ENCODE measurements around the gene HOMER2. TPM values are rescaled to one million over a fixed set of nuclear protein-coding genes. Genes with fewer than 3 reads are reported as not detected.
"Not testable (repeated sequence)": the region's sequence is repeated elsewhere in the genome, so short reads cannot be mapped to it uniquely, and the experiment has no call there.

Gene HOMER2
- total RNA-seq, 1 donor from 2014 or later = 41.6 TPM

DNA sequence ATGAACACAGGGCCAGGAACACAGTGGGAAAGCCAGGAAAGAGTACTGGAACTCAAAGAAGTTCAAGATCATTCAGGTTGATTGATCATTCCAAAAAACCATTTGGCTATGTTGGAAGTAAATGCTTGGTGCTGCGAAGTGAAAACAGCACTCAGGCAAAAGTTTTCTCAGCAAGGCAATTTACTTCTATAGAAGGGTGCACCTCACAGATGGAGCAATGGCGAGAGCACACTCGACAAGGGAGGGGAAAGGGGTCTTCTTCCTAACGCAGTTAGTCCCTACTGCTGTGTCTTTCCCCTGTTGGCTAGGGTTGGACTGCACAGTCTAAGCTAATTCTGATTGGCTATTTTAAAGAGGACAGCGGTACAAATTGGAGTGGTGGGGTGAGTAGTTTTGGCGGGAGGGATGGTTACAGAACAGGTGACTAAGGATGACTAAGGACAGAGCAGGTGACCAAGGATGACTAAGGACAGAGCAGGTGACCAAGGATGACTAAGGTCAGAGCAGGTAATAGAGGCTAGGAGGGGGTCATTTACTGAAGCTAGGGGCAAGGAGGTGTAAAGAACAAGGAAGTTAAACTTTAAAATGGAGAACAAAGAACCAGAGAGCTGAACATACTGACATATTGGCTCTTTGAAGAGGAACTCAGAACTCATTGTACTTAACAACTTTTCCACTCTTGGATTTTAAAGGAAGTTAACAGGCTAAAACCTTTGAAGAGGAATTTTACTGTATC lies 43.3 kb downstream of the HOMER2 start:
- intact Hi-C loops (cut with DNase I) = no loop called here
- no peak for DNase-seq (ENCODE audit: low spot score)

- DNase-seq (ENCODE audit: low spot score) = no peak
- intact Hi-C loops (cut with DNase I) = no loop called here
Observed at GRCh38 chr15:82907350-82907749, 45.2 kb downstream of the HOMER2 start.

DNA sequence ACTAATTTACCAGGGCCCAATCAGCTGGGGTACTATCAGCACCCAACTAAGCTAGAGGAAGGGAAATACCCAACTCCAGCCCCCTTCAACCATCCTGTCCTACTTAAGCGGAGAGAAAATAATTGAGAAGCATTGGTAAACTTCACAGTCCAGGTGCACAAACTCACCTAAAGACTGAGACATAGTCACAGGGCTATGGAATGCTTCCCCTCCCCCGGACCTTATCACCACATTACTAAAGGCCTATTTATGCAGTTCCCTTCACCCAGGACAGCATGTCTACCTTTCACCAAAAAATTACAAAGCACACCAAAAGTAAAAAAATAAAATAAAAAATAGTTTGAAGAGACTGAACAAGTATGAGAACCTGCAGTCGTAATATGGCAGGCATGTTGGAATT lies 47.9 kb downstream of the HOMER2 start:
- intact Hi-C loops (cut with DNase I) = no loop called here
- no peak for DNase-seq (ENCODE audit: low spot score)

DNA sequence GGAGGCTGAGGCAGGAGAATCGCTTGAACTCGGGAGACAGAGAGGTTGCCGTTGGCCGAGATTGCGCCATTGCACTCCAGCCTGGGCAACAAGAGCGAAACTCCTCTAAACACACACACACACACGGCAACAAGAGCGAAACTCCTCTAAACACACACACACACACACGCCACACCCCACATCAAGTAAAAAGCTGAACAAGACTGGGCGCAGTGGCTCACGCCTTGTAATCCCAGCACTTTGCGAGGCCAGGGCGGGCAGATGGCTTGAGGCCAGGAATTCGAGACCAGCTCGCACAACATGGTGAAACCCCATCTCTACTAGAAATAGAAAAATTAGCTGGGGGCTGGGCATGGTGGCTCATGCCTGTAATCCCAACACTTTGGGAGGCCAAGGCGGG lies 49.0 kb downstream of the HOMER2 start:
- intact Hi-C loops (cut with DNase I) = no loop called here
- no peak for DNase-seq (ENCODE audit: low spot score)

GRCh38 chr15:82901114-82901805 lies 51.3 kb downstream of the HOMER2 start:
- intact Hi-C loops (cut with DNase I) = no loop called here

DNA sequence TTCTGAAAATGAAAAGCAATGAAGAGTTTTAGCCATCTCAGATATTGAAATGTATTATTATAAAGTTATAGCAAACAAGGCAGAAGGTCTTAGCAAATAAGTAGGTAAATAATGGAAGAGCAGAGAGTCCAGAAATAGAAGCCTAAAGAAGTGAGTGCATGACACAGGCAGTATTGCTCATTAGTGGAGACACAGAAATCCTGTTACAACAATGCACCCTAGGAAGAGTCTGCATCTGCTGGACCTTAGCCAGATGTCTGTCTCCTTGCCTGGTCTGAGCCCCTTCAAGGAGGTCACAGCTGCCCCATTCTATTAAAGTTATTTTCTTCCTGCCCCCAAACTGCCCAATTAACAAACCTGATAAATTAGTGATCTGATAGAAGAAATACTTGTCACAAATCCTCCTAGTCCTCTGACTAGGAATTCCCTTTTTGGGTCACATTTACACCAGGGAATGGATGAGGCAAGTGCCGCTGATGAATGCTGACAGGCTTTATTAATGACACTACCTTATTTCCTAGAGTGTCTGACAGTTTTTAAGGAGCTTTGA lies 51.9 kb downstream of the HOMER2 start:
- DNase-seq (ENCODE audit: low spot score) = no peak
- intact Hi-C loops (cut with DNase I) = no loop called here

More at GRCh38 chr15:82901114-82901805, 51.3 kb downstream of the HOMER2 start:
- DNase-seq (ENCODE audit: low spot score) = no peak

- no peak for DNase-seq (ENCODE audit: low spot score)
- intact Hi-C loops (cut with DNase I) = no loop called here
Observed at GRCh38 chr15:82898961-82899360, 53.6 kb downstream of the HOMER2 start.

DNA sequence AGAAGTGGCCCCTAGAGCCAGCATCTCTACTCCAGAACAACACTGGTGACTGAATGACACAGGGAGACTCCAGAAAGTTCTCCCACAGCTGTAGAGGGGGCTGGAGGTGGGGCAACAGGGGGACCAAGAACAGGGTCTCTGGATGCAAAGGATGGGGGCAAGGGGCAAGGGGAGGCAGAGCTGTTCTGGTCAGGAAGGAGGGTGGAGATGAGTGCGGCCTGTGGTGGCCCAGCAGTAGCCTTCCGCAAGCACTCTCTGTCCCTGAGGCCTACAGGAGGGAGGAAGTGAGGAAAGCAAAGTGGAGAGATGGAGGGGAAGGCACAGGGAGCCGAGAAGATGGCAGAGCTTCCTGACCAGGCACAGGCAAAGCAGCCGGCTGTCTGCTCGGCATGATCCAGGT lies 56.5 kb downstream of the HOMER2 start:
- intact Hi-C loops (cut with DNase I) = no loop called here

DNA sequence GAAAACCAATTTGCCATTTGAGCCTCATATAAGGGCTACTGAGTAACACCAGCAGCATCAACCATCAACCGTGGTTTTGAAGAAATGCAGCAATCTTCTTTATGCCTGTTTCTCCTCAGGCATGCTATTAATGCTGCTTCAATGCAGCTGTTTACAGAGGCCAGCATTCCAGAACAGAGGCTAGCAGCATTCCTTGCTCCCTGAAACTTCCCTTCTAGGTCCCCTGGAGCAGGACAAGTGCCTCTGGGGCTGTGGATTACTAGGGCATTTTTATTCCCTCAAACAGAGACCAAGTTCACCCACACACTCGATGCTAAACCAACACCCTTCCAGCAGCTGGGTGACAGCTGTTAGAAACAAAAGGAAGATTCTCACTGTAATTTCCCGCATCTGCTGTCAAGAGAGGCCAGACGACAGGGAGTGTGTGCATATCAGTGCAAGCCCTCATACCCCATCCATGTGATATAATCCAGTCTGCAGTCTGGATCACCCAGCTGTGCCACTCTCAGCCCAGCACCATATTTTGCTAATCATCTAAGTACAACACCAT lies 57.5 kb downstream of the HOMER2 start:
- no peak for DNase-seq (ENCODE audit: low spot score)
- intact Hi-C loops (cut with DNase I) = no loop called here

More for the DNA sequence above, 56.5 kb downstream of the HOMER2 start:
- DNase-seq (ENCODE audit: low spot score) = no peak

- intact Hi-C loops (cut with DNase I); DNase-seq (ENCODE audit: low spot score): not testable (repeated sequence)
Observed at GRCh38 chr15:82893473-82893872, 59.0 kb downstream of the HOMER2 start.

- intact Hi-C loops (cut with DNase I) = no loop called here
- DNase-seq (ENCODE audit: low spot score) = no peak
Observed at GRCh38 chr15:82892573-82892972, 59.9 kb downstream of the HOMER2 start.

- intact Hi-C loops (cut with DNase I) = no loop called here
- no peak for DNase-seq (ENCODE audit: low spot score)
Observed at GRCh38 chr15:82890995-82891390, 61.5 kb downstream of the HOMER2 start.

- DNase-seq (ENCODE audit: low spot score) = no peak
- intact Hi-C loops (cut with DNase I) = no loop called here
Observed at GRCh38 chr15:82890338-82890994, 62.1 kb downstream of the HOMER2 start.

GRCh38 chr15:82882273-82882928 lies 70.1 kb downstream of the HOMER2 start:
- intact Hi-C loops (cut with DNase I) = no loop called here
- no peak for DNase-seq (ENCODE audit: low spot score)

DNA sequence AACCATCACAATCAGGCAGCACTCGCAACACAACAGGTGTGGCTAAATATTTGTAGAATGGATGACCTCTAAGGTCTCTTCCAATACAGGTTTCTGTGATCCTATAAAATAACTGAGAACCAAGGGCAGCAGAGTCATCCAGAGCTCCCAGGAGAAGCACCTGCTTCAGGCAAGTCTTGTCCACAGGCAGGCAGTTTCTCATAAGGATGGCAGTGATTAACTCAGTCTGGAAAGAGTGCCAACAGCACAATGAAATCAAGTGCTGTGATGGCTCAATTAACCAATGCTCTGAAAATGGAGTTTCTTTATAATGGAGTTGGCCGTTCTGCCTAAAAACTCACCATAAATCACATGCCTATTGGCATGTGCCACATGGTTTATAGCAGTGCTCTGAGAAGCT lies 70.8 kb downstream of the HOMER2 start:
- intact Hi-C loops (cut with DNase I) = no loop called here
- no peak for DNase-seq (ENCODE audit: low spot score)

GRCh38 chr15:82880704-82881103 lies 71.8 kb downstream of the HOMER2 start:
- intact Hi-C loops (cut with DNase I) = no loop called here
- no peak for DNase-seq (ENCODE audit: low spot score)

DNA sequence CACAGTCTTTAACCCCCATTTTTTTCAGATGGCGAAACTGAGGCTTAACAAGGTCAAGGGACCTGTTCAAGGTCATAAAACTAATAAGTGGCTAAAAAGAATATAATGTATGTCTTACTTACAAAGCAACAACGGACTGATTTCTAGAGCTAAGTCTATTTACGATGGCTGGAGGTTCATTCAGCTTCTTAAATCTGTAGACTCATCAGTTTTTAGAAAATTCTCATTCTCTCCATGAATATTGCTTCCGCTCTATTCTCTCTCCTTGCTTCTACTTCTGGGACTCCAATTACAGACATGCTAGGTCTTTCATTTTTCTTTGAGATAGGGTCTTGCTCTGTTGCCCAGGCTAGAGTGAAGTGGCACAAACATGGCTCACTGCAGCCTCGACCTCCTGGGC lies 74.2 kb downstream of the HOMER2 start:
- intact Hi-C loops (cut with DNase I) = no loop called here
- DNase-seq (ENCODE audit: low spot score) = no peak

GRCh38 chr15:82877825-82878224 lies 74.7 kb downstream of the HOMER2 start:
- no peak for DNase-seq (ENCODE audit: low spot score)
- intact Hi-C loops (cut with DNase I) = no loop called here

DNA sequence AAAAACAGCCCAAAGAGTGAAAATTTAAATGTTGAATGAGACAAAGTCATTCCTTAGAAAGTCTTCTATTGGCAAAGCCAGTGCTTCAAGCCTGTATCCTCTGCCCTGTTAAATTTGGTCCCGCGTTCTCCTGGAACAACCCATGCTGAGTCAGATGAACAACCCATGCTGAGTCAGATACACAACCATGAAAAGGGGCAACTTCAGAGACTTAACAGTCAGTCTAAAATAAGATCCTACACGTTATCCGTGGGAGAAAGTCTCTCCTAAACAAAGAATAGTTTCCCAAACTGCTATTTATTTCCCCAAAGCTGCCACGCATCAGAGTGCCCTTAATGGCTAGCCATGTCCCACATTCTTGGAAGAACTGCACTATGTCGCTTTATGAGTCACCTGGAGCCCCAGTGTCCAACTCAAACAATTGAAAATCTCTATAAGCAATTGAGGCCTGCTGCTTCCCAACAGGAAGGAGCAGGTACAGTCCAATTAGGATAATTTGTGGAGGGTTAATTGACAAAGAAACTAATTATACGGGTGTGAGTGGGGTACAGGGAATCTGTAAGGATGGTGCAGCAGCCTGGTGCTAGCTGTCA lies 77.0 kb downstream of the HOMER2 start:
- intact Hi-C loops (cut with DNase I) = no loop called here
- DNase-seq (ENCODE audit: low spot score) = no peak
